GF-D8 (cell line): ENCODE measurements around the gene SPATA31E1.
"Not testable (repeated sequence)": the region's sequence is repeated elsewhere in the genome, so short reads cannot be mapped to it uniquely, and the experiment has no call there.

ENCODE experiments used
- DNase-seq: peaks from one replicate; lab custom pipeline; 2025; lab: John Stamatoyannopoulos, UW

The SPATA31E1 gene

DNA sequence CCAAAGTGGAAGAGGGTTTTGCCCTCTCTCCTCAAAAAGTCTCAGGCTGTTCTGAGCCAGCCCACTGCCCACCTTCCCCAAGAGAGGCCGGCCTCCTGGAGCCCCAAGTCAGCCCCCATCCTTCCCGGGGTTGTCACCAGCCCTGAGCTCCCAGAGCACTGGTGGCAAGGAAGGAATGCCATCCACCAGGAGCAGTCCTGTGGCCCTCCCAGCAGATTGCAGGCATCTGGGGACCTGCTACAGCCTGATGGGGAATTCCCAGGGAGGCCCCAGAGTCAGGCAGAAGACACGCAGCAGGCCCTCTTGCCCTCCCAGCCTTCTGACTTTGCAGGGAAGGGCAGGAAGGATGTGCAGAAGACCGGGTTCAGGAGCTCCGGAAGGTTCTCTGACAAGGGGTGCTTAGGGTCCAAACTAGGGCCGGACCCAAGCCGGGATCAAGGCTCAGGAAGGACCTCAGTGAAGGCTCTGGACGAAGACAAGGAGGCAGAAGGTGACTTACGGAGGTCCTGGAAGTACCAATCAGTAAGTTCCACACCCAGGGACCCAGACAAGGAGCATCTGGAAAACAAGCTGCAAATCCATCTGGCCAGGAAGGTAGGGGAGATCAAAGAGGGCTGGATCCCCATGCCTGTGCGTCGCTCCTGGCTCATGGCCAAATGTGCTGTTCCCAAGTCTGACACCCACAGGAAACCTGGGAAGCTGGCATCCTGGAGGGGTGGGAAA lies 3.7 kb downstream of the SPATA31E1 start:
- no peak for DNase-seq

DNA sequence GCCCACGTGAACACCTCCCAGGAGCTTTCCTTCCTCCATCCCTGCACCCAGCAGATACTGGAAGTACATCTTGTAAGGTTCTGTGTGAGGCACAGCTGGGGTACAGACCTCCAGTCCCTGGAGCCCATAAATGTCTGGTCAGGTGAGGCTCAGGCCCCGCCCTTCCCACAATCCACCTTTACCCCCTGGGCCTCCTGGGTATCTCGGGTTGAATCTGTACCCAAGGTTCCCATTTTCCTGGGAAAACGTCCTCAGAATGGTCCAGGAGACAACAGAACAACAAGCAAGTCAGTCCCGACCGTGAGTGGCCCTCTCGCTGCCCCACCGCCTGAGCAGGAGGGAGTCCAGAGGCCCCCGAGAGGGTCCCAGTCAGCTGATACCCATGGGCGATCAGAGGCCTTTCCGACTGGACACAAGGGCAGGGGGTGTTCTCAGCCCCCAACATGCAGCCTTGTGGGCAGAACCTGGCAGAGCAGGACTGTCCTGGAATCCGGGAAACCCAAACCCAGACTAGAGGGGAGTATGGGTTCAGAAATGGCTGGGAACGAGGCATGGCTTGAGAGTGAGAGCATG lies 4.3 kb downstream of the SPATA31E1 start:
- DNase-seq, result no peak

DNA sequence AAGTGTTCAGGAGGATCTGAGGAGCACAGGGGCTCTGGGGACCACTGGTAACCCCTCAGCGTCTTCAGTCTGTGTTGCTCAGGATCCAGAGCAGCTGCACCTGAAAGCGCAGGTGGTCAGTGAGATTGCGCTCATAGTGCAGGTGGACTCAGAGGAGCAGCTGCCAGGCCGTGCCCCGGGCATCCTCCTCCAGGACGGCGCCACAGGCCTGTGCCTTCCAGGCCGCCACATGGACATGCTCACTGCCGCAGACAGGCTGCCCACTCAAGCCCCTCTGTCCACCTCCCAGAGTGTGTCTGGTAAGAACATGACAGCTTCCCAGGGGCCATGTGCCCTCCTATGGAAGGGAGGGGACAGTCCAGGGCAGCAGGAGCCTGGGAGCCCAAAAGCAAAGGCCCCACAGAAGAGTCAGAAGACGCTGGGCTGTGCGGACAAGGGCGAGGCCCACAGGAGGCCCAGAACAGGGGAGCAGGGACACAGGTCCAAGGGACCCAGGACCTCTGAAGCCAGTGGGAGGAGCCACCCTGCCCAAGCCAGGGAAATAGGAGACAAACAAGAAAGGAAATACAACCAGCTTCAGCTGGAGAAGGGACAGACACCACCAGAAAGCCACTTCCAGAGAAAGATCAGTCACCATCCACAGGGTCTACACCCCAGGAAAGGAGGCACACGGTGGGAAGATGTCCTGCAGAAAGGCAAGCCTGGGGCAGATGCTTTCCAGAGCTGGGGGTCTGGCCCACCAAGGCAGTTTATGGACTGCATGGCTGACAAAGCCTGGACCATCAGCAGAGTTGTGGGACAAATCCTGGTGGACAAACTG lies 5.2 kb downstream of the SPATA31E1 start:
- DNase-seq, result no peak

DNA sequence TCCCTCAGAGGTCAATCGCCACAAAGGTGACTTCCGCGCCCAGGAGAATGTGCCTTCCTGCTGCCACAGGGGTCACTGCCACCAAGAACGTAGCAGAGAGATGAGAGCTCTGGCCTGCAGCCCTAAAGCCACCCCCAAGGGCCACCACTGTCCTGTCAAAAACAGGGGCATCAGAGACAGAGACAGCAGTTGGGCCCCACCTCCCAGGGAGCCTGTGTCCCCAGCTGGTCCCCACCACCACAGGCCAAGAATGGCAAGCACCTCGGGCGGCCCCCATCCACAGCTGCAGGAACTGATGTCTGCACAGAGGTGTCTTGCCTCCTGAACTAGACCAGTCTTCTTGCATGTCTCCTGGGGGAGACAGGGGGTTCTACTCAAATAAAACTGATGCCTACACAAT lies 5.8 kb downstream of the SPATA31E1 start:
- no peak for DNase-seq

DNA sequence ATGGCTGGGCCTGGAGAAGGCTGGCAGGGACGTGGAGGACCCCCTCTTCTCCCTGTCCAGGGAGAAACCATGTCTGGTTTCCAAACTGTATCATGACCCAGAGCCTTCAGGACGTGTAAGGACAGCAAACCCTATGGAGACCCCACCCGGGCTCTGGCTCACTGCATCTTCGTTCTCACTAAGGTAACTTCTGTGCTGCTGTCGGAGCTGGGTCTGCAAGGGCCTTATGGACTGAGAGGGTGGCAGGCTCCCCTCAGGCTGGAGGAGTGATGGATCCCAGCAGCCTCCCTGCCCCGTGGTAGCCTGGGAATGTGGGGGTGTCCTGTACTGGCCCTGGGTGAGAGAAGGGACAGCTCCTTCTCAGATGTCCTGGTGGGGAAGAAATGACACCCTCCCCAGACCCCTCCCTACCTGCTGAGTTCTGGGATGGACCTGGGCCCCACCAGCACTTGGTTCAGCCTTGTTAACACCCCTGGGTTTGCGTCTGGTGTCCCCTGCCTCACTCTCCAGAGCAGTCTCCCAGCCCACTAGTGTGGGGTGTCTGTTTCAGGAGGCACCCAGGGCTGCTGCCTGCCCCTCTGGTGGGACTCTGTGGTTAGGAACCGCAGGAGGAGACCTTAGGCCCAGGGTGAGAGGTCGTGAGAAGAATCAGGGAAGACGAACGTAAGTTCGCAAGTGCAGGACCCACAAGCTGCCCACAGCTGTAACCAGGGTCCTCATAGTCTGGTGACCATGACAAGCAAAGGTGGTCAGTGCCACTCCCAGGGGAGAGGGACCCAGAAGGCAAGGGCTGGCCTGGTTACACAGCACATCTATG lies 6.6 kb downstream of the SPATA31E1 start:
- no peak for DNase-seq

DNA sequence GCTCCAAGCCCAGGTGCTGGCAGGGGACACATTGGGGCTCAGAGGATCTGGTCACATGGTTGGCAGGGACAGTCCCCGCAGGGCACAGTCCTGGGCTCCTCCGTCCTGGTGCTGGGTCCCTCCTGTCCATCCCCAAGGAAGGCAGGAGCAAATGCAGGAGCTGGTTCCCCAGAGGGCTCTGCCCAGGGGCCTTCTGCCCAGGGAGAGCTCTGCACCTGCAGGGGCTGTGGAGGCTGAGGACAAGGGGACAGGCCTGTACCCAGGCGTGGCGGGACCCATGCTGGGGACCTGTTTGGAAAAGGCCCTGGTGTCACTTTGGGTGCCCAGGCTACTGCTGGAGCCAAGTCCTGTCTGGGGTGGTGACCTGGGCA lies 7.2 kb downstream of the SPATA31E1 start:
- DNase-seq, result no peak

DNA sequence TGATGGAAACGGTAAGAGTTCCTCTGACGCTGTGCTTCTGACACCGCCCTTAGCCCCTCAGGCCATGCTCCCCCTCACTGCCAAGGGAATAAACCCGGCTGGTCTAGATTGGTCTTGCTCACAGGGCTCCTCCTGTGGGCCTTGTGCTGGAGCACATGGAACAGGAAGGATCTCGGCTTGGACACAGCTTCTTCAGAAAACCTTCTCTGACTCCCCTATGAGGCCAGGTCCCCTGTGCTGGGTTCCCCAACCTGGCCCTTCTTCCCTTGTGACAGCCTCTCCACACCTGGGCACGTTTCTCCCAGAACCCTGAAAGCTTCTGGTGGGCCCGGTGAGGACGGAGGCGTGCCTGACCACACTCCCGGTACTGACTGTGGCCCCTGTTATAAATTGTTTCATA lies 8.2 kb downstream of the SPATA31E1 start:
- DNase-seq, result no peak

DNA sequence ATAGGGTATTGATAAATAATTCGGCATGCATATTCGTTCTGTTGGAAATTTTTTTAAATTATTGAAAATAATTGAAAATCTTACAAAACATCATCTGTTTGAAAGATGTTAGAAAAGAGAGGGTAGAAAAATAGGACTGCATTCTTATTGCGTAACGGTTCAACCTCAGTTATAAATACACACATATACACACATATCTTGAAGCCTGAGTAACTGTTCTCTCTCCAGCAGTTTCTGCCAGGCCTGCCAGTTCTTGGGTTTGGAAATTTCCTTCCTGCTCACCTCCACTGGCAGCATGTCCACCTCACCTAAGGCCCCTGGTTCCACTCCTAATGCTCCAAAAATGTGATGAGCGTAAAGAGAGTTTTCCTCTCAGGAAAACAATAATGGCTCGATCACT lies 9.1 kb downstream of the SPATA31E1 start:
- DNase-seq, result no peak

DNA sequence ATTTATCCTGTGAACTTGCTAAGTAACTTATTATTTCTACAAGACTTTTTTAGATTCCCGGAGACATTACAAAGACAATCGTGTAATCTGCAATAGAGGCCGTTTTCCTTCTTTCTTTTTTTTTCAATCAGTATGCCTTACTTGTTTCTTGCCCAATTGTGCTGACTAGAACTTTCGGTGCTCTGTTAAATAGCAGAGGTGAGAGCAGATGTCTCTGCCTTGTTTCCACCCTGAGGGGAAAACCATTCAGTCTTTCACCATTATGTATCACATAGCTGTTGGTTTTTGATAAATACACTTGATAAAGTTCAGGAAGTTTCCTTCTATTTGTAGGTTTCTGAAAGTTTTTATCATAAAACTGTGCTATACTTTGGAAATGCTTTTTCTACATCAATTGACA lies 10.3 kb downstream of the SPATA31E1 start:
- DNase-seq, result no peak

DNA sequence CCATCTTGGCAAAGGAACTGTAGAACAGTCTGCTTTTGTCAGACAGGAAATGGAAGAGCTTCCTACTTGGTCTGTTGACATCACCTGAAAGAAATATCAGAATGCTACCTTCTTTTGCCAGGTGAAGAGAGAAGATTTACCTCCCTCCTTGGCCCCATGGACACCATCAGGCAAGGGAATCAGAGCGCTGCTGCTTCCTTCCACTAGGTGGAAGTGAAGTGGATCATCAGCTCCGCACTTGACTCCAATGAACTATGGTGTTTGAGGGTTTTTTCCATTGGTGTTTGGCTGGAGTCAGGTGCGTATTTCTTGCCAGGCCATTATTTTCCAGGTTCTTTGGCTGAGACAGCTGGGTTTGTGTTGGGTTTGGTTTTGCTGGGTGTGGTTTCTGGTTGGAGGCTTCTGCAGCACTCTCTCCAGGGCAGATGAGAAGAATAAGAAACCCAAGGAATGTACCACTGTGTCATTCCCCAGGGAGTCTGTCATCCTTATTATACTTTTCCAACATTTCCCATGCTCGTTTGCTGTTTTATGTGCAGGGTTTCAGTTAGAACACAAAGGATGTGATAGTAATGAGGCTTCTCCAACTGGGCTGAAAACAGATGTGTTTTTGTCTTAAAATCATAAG lies 12.4 kb downstream of the SPATA31E1 start:
- DNase-seq, result no peak

DNA sequence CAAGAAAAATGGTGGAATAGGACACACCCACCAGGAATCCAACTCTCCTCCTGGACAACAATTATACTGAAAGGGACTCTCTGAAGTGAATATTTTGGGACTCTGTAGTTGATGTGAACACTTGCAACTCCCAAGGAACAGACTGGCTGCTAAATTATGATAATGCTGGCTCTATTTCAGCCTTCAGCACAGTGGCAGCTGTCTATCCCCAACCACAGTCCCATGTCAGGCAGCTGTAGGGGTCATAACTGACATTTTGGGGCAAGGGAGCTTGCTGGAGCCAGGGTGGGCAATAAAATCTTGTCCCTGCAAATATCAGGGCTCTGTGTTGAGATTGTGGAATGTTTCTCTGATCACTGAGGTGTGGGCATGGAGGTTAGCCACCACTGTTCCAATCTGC lies 14.2 kb downstream of the SPATA31E1 start:
- no peak for DNase-seq

DNA sequence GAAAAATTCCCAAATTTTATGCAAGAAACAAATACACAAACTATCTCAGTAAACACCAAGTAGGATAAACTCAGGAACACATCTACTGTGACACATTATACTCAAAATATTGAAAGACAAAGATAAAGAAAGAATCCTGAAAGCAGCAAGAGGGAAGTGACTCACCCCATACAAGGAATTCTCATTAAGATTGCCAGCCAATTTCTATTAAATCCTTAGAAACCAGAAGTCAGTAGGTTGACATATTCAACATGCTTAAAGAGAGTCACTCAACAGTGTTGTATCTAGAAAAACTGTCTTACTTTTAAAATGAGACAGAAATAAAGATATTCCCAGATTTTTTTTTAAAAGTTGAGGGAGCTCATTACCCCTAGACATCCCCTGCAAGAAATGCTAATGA lies 15.5 kb downstream of the SPATA31E1 start:
- no peak for DNase-seq

DNA sequence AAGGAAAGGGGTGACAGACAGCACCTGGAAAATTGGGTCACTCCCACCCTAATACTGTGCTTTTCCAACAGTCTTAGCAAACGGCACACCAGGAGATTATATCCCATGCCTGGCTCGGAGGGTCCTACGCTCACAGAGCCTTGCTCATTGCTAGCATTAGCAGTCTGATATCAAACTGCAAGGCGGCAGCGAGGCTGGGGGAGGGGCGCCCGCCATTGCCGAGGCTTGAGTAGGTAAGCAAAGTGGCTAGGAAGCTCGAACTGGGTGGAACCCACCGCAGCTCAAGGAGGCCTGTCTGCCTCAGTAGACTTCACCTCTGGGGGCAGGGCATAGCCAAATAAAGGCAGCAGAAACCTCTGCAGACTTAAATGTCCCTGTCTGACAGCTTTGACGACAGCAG lies 19.7 kb downstream of the SPATA31E1 start:
- DNase-seq, result not testable (repeated sequence)

DNA sequence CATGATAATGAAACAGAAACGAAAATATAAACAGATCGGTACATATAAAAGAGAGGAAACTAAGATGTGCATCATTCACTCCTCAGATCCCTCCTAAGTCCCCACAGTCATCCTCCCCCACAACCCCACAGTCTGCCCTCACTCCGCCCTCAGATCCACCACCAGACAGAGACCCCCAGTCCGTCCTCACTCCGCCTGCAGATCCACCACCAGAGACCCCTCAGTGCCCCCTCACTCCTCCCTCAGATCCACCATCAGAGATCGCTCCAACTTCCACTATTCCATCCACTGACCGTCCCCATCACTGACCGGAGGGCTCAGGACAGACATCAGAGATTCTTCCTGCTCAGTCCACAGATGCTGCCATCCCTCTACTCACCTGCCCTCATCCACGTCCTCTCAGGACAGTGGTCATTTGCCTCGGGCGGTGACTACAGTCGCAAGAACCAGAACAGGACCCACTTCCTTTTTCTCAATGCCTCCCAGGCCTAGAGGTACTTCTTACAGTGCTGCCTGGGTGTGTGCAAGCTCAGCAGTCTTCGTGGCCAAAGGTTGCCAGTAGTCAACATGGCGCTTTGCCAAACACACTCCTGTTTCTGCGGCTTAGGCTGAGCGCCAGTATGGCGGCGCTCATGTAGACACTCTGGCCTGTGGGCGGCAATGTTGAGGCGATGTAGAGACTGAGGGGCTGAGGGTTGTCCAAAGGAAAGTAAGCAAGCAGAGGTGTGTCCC lies 26.8 kb downstream of the SPATA31E1 start:
- DNase-seq, result no peak

DNA sequence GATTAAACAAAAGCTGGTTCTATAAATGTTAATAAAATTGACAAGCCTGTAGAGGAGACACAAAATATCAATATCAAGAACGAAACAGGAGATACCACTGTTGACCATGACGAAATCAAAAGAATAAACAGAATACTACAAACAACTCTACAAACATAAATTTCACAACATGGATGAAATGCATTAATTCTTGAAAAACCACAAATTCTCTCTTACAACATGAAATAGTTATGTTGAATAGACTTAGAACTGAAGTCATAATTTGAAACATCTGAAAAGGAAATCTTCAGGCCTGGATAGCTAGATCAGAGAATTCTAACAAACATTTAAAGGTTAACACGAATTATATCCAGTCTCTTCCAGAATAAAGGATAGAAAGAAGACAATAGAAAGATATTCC lies 28.1 kb downstream of the SPATA31E1 start:
- no peak for DNase-seq

DNA sequence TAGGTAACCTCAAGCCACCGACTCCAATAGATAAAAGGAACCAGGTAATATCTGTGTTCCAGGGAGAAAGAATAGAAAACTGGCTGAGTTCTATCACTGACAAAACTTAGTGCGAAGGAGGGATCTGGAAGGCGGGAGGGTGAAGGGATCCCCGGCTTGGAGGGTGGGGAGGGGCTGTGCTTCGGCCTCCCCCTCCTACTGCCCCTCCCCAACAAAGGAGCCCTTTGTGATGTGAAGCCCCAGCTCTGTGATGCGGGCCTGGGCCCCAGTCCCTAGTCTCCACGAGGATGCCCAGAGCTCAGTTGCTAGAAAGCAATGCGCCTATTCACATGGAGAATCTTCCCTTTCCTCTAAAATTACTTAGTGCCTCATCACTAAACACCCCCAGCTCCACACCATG lies 35.0 kb downstream of the SPATA31E1 start, which contains the start of gene SPATA31C1:
SPATA31C1 (plus strand) TSS at position 301 of the 400 bp plus-strand sequence.
- DNase-seq, result not testable (repeated sequence)

DNA sequence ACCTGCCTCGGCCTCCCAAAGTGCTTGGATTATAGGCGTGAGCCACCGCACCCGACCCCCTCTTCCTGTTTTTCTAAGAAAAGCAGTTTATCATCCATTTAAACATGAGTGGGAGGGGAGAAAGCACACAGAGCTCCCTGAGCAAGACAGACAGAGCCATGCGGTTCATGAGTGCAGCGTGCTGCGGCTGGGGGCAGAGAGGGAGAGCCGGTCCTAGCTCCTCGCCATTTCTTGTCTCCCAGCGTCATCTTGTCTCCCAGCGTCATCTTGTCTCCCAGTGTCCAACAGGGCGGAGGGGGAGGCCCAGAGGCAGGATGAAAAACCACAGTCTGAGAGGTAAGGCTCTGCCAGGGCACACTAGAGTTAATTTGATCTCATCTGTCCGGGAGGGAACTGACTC lies 36.3 kb downstream of the SPATA31E1 start:
- not testable (repeated sequence) for DNase-seq

DNA sequence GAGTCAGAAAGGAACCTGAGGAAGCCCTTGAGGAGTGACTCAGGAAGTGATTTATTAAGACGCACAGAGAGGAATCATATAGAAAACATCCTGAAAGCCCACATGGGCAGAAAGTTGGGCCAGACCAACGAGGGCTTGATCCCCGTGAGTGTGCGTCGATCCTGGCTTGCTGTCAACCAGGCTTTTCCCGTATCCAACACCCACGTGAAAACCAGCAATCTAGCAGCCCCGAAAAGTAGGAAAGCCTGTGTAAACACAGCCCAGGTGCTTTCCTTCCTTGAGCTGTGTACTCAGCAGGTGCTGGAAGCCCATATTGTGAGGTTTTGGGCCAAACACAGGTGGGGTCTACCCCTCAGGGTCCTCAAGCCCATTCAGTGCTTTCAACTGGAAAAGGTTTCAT lies 38.9 kb downstream of the SPATA31E1 start:
- not testable (repeated sequence) for DNase-seq

DNA sequence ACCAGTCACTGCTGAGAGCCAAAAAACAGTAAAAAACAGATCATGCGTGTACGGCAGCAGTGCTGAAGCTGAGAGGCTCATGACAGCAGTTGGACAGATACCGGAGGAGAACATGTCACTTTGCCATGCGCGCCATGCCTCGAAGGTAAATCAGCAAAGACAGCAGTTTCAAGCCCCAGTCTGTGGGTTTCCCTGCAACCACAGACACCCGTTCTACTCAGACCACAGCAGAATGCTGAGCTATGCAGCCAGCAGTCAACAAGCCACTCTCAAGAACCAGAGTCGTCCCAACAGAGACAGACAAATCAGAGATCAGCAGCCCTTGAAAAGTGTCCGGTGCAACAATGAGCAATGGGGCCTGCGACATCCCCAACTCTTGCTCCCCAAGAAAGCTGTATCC lies 40.3 kb downstream of the SPATA31E1 start:
- DNase-seq, result not testable (repeated sequence)

DNA sequence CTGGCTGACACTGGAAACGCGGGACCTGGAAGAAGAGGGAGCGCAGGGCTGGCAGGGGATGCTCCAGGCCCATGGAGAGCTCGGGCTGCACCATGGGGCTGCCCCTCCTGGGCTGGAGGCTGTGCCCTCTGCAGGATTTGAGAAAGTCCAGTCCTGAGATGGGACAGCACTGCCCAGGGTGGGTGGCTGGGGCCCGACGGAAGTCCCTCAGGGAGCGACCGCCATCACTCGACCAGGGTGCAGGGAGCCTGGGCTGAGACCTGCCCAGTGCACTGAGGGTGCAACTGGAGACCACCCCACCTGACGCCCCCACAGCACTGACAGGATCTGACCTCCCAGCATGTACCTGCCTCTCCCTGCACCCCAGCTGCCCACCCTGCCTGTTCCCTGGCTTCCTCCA lies 42.2 kb downstream of the SPATA31E1 start:
- not testable (repeated sequence) for DNase-seq

DNA sequence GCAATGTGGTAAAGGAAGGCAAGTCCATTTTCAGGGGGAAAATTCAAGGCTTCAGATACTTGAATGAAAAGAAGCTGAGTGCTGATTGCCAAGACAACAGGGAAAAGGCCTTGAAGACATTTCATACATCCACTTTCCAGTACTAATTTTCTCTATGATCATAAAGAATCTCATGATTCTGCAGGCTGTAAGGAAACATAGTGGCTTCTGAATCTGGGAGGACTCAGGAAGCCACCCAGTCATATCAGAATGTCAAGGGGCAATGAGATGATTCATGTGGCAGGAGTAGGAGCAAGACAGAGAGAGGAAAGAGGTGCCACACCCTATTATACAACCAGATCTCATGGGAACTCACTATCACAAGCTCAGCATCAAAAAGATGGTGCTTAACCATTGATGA lies 46.5 kb downstream of the SPATA31E1 start:
- not testable (repeated sequence) for DNase-seq
